ENCODE measurements around the gene CX3CR1.

CX3CR1 gene

GRCh38 chr3:39291903-39292329 is 12.1 kb upstream of the CX3CR1 start:
- DNase-seq, result no peak

GRCh38 chr3:39290255-39290654 is 10.4 kb upstream of the CX3CR1 start:
- no peak for DNase-seq

GRCh38 chr3:39289107-39289506 is 9.3 kb upstream of the CX3CR1 start:
- no peak for DNase-seq

GRCh38 chr3:39288300-39288808 is 8.5 kb upstream of the CX3CR1 start:
- DNase-seq, result no peak

GRCh38 chr3:39287216-39288164 is 7.7 kb upstream of the CX3CR1 start:
- DNase-seq, result no peak

- DNase-seq, result no peak
Observed at GRCh38 chr3:39286771-39287170, 6.9 kb upstream of the CX3CR1 start.

GRCh38 chr3:39285332-39285731 is 5.5 kb upstream of the CX3CR1 start:
- no peak for DNase-seq

- no peak for DNase-seq
Observed at GRCh38 chr3:39284457-39284881, 4.6 kb upstream of the CX3CR1 start.

- no peak for DNase-seq
Observed at GRCh38 chr3:39282057-39282456, 2.2 kb upstream of the CX3CR1 start.

GRCh38 chr3:39281533-39281932 is 1.7 kb upstream of the CX3CR1 start:
- DNase-seq, result no peak

GRCh38 chr3:39280571-39280970 is 735 bp upstream of the CX3CR1 start:
- DNase-seq, result no peak

- no peak for DNase-seq
Observed at GRCh38 chr3:39278616-39278935, 1.3 kb downstream of the CX3CR1 start.

GRCh38 chr3:39277893-39278615 is 1.8 kb downstream of the CX3CR1 start:
- DNase-seq, result no peak

GRCh38 chr3:39276746-39277145 is 3.1 kb downstream of the CX3CR1 start:
- DNase-seq, result no peak

- DNase-seq, result no peak
Observed at GRCh38 chr3:39275963-39276593, 3.8 kb downstream of the CX3CR1 start.

- DNase-seq, result no peak
Observed at GRCh38 chr3:39275052-39275451, 4.8 kb downstream of the CX3CR1 start.

- no peak for DNase-seq
Observed at GRCh38 chr3:39273119-39273518, 6.7 kb downstream of the CX3CR1 start.

- DNase-seq, result no peak
Observed at GRCh38 chr3:39272191-39272590, 7.6 kb downstream of the CX3CR1 start.

GRCh38 chr3:39271363-39271914 is 8.4 kb downstream of the CX3CR1 start:
- no peak for DNase-seq

GRCh38 chr3:39269528-39269927 is 10.3 kb downstream of the CX3CR1 start:
- DNase-seq, result no peak

- no peak for DNase-seq
Observed at GRCh38 chr3:39268549-39268900, 11.3 kb downstream of the CX3CR1 start.

GRCh38 chr3:39267631-39268548 is 11.9 kb downstream of the CX3CR1 start:
- no peak for DNase-seq

Measured in NCI-H1436 treated with DMSO at 0.1 percent for 48 hours (cell line).